ENCODE data around the gene HECTD3. TPM values are rescaled to one million over a fixed set of nuclear protein-coding genes. Genes with fewer than 3 reads are reported as not detected.

HECTD3 gene
- total RNA-seq, 2 experiments from 2014 or later, result 31.5 to 32.6 TPM

GRCh38 chr1:45033356-45033755, 22.2 kb upstream of the HECTD3 start:
- Mint-ChIP-seq H3K9me3 (ENCODE audit: low read depth) (no peaks in the 10 kb centered on the region), H3K36me3 (no peaks in the 10 kb centered on the region), H3K4me3 (no peak overlapping the region), H3K4me1 (peaks cover 13% of the 10 kb centered on the region), H3K27me3 (no peaks in the 10 kb centered on the region), H3K27ac (no peak overlapping the region)
- CTCF ChIA-PET, result interaction anchor here (0.6 to 4.9 kb wide), 4 partner anchors 12 to 270 kb away, joined by 3 to 21 read pairs (median 4); no protein-coding TSS in a partner anchor
- DNase-seq (no peak), ATAC-seq (peak; percentile 67)

- Mint-ChIP-seq H3K27me3 (no peaks in the 10 kb centered on the region), H3K4me3 (no peak overlapping the region), H3K27ac (no peak overlapping the region), H3K9me3 (ENCODE audit: low read depth) (no peaks in the 10 kb centered on the region), H3K4me1 (peaks cover 13% of the 10 kb centered on the region), H3K36me3 (no peaks in the 10 kb centered on the region)
- DNase-seq (no peak), ATAC-seq (no peak)
- CTCF ChIA-PET, result interaction anchor here (0.6 to 4.9 kb wide), 3 partner anchors 12 to 18 kb away, joined by 3 to 21 read pairs (median 4); no protein-coding TSS in a partner anchor
Observed at GRCh38 chr1:45032837-45033236, 21.7 kb upstream of the HECTD3 start.

GRCh38 chr1:45026446-45026845, 15.3 kb upstream of the HECTD3 start:
- H3K36me3 Mint-ChIP-seq, result no peaks in the 10 kb centered on the region
- no peaks in the 10 kb centered on the region for H3K9me3 Mint-ChIP-seq (ENCODE audit: low read depth)
- no peak overlapping the region for H3K4me3 Mint-ChIP-seq
- H3K27ac Mint-ChIP-seq, result no peak overlapping the region
- ATAC-seq (no peak), DNase-seq (no peak)
- peaks cover 9% of the 10 kb centered on the region for H3K4me1 Mint-ChIP-seq
- CTCF ChIA-PET, result no interaction called here
- H3K27me3 Mint-ChIP-seq, result no peaks in the 10 kb centered on the region

- Mint-ChIP-seq H3K27ac (no peak overlapping the region), H3K4me1 (peaks cover 9% of the 10 kb centered on the region), H3K36me3 (no peaks in the 10 kb centered on the region), H3K4me3 (no peak overlapping the region), H3K27me3 (no peaks in the 10 kb centered on the region), H3K9me3 (ENCODE audit: low read depth) (no peaks in the 10 kb centered on the region)
- CTCF ChIA-PET, result no interaction called here
- no peak for ATAC-seq
- DNase-seq, result no peak
Observed at GRCh38 chr1:45023663-45024062, 12.5 kb upstream of the HECTD3 start.

- Mint-ChIP-seq H3K27ac (no peak overlapping the region), H3K36me3 (peaks cover 6% of the 10 kb centered on the region), H3K9me3 (ENCODE audit: low read depth) (no peaks in the 10 kb centered on the region), H3K4me1 (peaks cover 12% of the 10 kb centered on the region), H3K27me3 (no peaks in the 10 kb centered on the region), H3K4me3 (no peak overlapping the region)
- peak; percentile 67 for DNase-seq
- peak; percentile 82 for ATAC-seq
- CTCF ChIA-PET, result interaction anchor here (0.8 to 13.4 kb wide), 12 partner anchors 10 to 474 kb away, joined by 3 to 341 read pairs (median 4); partner anchors contain the start of genes EIF2B3 and TESK2
Observed at GRCh38 chr1:45018599-45019230, 7.6 kb upstream of the HECTD3 start.

GRCh38 chr1:45016767-45017166, 5.6 kb upstream of the HECTD3 start:
- Mint-ChIP-seq H3K9me3 (ENCODE audit: low read depth) (no peaks in the 10 kb centered on the region), H3K27ac (no peak overlapping the region)

GRCh38 chr1:45016090-45016697, 5.1 kb upstream of the HECTD3 start:
- CTCF ChIA-PET, result interaction anchor here (1.0 to 13.4 kb wide), 5 partner anchors 17 to 476 kb away, joined by 3 to 341 read pairs (median 21); partner anchors contain the start of genes MUTYH and TESK2
- ATAC-seq (no peak), DNase-seq (peak; percentile 22)
- Mint-ChIP-seq H3K36me3 (peaks cover 6% of the 10 kb centered on the region), H3K4me3 (no peak overlapping the region), H3K27me3 (no peaks in the 10 kb centered on the region), H3K4me1 (peaks cover 28% of the 10 kb centered on the region), H3K9me3 (ENCODE audit: low read depth) (no peaks in the 10 kb centered on the region), H3K27ac (no peak overlapping the region)

More at GRCh38 chr1:45016767-45017166, 5.6 kb upstream of the HECTD3 start:
- no peak overlapping the region for H3K4me3 Mint-ChIP-seq
- ATAC-seq (no peak), DNase-seq (peak; percentile 27)
- no peaks in the 10 kb centered on the region for H3K27me3 Mint-ChIP-seq
- CTCF ChIA-PET, result interaction anchor here (1.6 to 13.4 kb wide), 3 partner anchors 17 to 324 kb away, joined by 4 to 341 read pairs (median 21); partner anchors contain the start of gene MUTYH
- peaks cover 6% of the 10 kb centered on the region for H3K36me3 Mint-ChIP-seq
- peaks cover 22% of the 10 kb centered on the region for H3K4me1 Mint-ChIP-seq

- Mint-ChIP-seq H3K27me3 (no peaks in the 10 kb centered on the region), H3K36me3 (peaks cover 6% of the 10 kb centered on the region), H3K4me1 (peaks cover 28% of the 10 kb centered on the region), H3K9me3 (ENCODE audit: low read depth) (no peaks in the 10 kb centered on the region), H3K27ac (no peak overlapping the region), H3K4me3 (no peak overlapping the region)
- ATAC-seq, result no peak
- peak; percentile 18 for DNase-seq
- CTCF ChIA-PET, result interaction anchor here (1.0 to 13.4 kb wide), 5 partner anchors 18 to 477 kb away, joined by 3 to 341 read pairs (median 21); partner anchors contain the start of genes MUTYH and TESK2
Observed at GRCh38 chr1:45015683-45016082, 4.6 kb upstream of the HECTD3 start.

GRCh38 chr1:45014321-45015028, 3.4 kb upstream of the HECTD3 start:
- Mint-ChIP-seq H3K27me3 (no peaks in the 10 kb centered on the region), H3K27ac (peak overlapping the region; percentile 64), H3K36me3 (peaks cover 6% of the 10 kb centered on the region), H3K4me1 (peaks cover 38% of the 10 kb centered on the region), H3K9me3 (ENCODE audit: low read depth) (no peaks in the 10 kb centered on the region), H3K4me3 (peak overlapping the region; percentile 39)
- ATAC-seq (peak; percentile 17), DNase-seq (peak; percentile 89)
- CTCF ChIA-PET, result interaction anchor here (0.7 to 13.4 kb wide), 30 partner anchors 8 to 556 kb away, joined by 3 to 341 read pairs (median 4); partner anchors contain the start of genes EIF2B3, HPDL, MUTYH and PLK3

GRCh38 chr1:45013551-45014209, 2.6 kb upstream of the HECTD3 start:
- ATAC-seq (no peak), DNase-seq (peak; percentile 39)
- Mint-ChIP-seq H3K27ac (no peak overlapping the region), H3K4me3 (no peak overlapping the region), H3K27me3 (no peaks in the 10 kb centered on the region), H3K9me3 (ENCODE audit: low read depth) (no peaks in the 10 kb centered on the region), H3K36me3 (peaks cover 9% of the 10 kb centered on the region), H3K4me1 (peaks cover 38% of the 10 kb centered on the region)
- CTCF ChIA-PET, result interaction anchor here (1.0 to 13.4 kb wide), 28 partner anchors 8 to 557 kb away, joined by 3 to 341 read pairs (median 4); partner anchors contain the start of genes EIF2B3, HPDL, MUTYH and TESK2

- DNase-seq (peak; percentile 49), ATAC-seq (no peak)
- H3K4me1 Mint-ChIP-seq, result peaks cover 35% of the 10 kb centered on the region
- no peaks in the 10 kb centered on the region for H3K9me3 Mint-ChIP-seq (ENCODE audit: low read depth)
- CTCF ChIA-PET, result interaction anchor here (0.6 to 13.4 kb wide), 18 partner anchors 15 to 555 kb away, joined by 3 to 341 read pairs (median 5); partner anchors contain the start of genes EIF2B3 and TESK2
- H3K27me3 Mint-ChIP-seq, result no peaks in the 10 kb centered on the region
- H3K27ac Mint-ChIP-seq, result peak overlapping the region; percentile 93
- peak overlapping the region; percentile 75 for H3K4me3 Mint-ChIP-seq
- peaks cover 9% of the 10 kb centered on the region for H3K36me3 Mint-ChIP-seq
Observed at GRCh38 chr1:45012639-45013278, 1.6 kb upstream of the HECTD3 start.
